Adrenal gland (tissue), 5 donors: ENCODE measurements around the gene SLC37A1.

Experiments used
- POLR2A ChIP-seq, 2 donors: fragments of 450-650 bp; IDR thresholded peaks; one replicate each; pipeline ENCODE4 v1.6.1; 2017; ENCODE audit warnings: antibody characterized with exemption in 2 of 2, mild to moderate bottlenecking in 2 of 2, moderate library complexity in 1 of 2
- TF ChIP-seq, protein P1 (sequence below), 6 experiments: fragments of 450-650 bp in 4 of 6; fragments of 200-600 bp in 2 of 6; sonication (generic) in 1 of 6; IDR thresholded peaks; 1 replicate in 5 of 6; 2 replicates in 1 of 6; pipeline versions ENCODE4 v1.5.1 to v1.8.0; 2016 to 2021; ENCODE audit warnings: antibody characterized with exemption in 6 of 6, mild to moderate bottlenecking in 2 of 6, moderate library complexity in 1 of 6
- donor health status: DM: no; HTN: no; CAD: no.

DNA sequence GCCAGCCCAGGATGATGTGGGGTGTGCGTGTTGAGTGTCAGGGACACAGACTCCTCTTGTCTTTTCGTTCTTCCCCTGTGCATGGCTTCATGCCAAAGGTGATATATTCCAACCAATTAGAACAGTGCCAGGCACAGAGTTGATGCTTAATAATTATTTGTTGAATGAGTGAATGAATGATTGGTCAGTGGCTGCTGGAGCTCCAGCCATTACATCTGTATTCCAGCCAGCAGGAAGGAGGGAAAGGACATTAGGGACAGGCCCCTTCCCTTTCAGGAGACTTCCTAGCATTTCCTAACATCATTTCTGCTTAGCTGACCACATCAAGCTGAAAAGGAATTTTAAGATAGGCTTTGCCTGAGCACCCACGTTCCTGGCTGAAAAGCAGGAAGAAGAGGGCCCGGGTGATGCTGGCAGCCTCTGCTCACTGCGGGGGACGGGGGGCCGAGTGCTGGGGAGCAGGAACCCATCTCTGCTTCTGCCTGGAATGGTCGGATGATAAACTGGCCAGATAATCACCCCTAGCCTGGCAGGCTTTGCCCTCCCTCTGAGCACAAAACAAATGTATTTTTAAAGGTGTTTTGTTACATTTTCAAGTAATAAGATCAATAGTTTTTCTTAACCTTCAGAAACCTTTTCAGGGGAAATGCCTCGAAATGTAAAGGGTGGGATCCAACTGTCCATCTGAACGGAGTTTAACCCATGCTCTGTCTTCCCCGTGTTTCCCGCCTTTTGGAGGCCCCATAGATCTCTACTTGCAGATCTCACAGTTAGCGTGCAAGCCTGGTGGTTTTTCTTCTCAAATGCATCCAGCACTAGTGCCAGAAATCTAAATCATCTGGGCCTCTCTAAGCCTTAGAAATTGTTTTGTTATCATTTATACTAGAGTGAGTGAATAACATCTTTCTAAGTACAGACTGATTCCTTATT is 39.0 kb downstream of the SLC37A1 start:
- TF ChIP-seq, protein P1, sequence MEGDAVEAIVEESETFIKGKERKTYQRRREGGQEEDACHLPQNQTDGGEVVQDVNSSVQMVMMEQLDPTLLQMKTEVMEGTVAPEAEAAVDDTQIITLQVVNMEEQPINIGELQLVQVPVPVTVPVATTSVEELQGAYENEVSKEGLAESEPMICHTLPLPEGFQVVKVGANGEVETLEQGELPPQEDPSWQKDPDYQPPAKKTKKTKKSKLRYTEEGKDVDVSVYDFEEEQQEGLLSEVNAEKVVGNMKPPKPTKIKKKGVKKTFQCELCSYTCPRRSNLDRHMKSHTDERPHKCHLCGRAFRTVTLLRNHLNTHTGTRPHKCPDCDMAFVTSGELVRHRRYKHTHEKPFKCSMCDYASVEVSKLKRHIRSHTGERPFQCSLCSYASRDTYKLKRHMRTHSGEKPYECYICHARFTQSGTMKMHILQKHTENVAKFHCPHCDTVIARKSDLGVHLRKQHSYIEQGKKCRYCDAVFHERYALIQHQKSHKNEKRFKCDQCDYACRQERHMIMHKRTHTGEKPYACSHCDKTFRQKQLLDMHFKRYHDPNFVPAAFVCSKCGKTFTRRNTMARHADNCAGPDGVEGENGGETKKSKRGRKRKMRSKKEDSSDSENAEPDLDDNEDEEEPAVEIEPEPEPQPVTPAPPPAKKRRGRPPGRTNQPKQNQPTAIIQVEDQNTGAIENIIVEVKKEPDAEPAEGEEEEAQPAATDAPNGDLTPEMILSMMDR (IDR thresholded peaks at IDR 0.05), result no peak
- no peak for TF ChIP-seq POLR2A (IDR thresholded peaks at IDR 0.05)
